Lower leg skin (tissue), 3 donors: ENCODE measurements around the gene PCYOX1L.

ENCODE experiments used
- CTCF ChIP-seq, 3 donors: fragments of 450-650 bp; IDR thresholded peaks; one replicate each; pipeline ENCODE4 v1.5.1; 2016; ENCODE audit warnings: antibody characterized with exemption in 3 of 3, mild to moderate bottlenecking in 3 of 3, moderate library complexity in 2 of 3
- POLR2A ChIP-seq, 2 donors: fragments of 450-650 bp; IDR thresholded peaks; one replicate each; pipeline ENCODE4 v1.6.1; 2016 to 2017; ENCODE audit warnings: antibody characterized with exemption in 2 of 2, mild to moderate bottlenecking in 1 of 2, moderate library complexity in 1 of 2

GRCh38 chr5:149358294-149358651, 427 bp downstream of the PCYOX1L start:
- TF ChIP-seq CTCF (IDR thresholded peaks at IDR 0.05) (no peak), POLR2A (IDR thresholded peaks at IDR 0.05) (no peak)
